Adrenal gland (tissue), 12 donors: ENCODE measurements around the gene FGFRL1. TPM values are rescaled to one million over a fixed set of nuclear protein-coding genes. Genes with fewer than 3 reads are reported as not detected.

ENCODE experiments used
- DNase-seq, 7 donors: peaks; one replicate each; pipeline ENCODE4 v3.0.0-alpha.2; 2019 to 2020
- H3K27ac ChIP-seq, 5 donors: fragments of 200-600 bp; sonication (generic) in 4 of 5; 1 replicate in 3 of 5; 2 replicates in 2 of 5; pipeline versions ENCODE4 v1.5.1 to v1.8.0; 2016 to 2020; ENCODE audit warnings: mild to moderate bottlenecking in 1 of 5
- H3K27me3 ChIP-seq: fragments of 200-600 bp; 2 replicates; pipeline ENCODE4 v1.8.0; 2021
- H3K36me3 ChIP-seq, 2 donors: fragments of 200-600 bp; replicated peaks in 1 of 2; 1 replicate in 1 of 2; 2 replicates in 1 of 2; pipeline versions ENCODE4 v1.5.1 to v1.8.0; 2018 to 2022
- H3K4me1 ChIP-seq, 2 donors: fragments of 200-600 bp; replicated peaks in 1 of 2; 1 replicate in 1 of 2; 2 replicates in 1 of 2; pipeline versions ENCODE4 v1.5.1 to v1.8.0; 2018 to 2021
- H3K4me3 ChIP-seq, 4 donors: fragments of 200-600 bp; sonication (generic) in 3 of 4; one replicate each; pipeline ENCODE4 v1.5.1; 2016 to 2018
- H3K9me3 ChIP-seq, 3 donors: fragments of 200-600 bp; sonication (generic) in 1 of 3; replicated peaks in 1 of 3; 1 replicate in 2 of 3; 2 replicates in 1 of 3; pipeline versions ENCODE4 v1.5.1 to v1.8.0; 2016 to 2021
- POLR2A ChIP-seq, 2 donors: fragments of 450-650 bp; IDR thresholded peaks; one replicate each; pipeline ENCODE4 v1.6.1; 2017; ENCODE audit warnings: antibody characterized with exemption in 2 of 2, mild to moderate bottlenecking in 2 of 2, moderate library complexity in 1 of 2
- WGBS, 4 donors: extraction: QIAGEN DNeasy Blood & Tissue Kit in 2 of 4; methylation state at CpG; one replicate each; pipeline versions ENCODE4 v1.1.5 to v1.1.7; 2013 to 2017; 5-methylcytosine and 5-hydroxymethylcytosine counted together
- intact Hi-C, 2 donors: fragments of 100-400 bp; cut with DNase I; formaldehyde crosslinking; loops; one replicate each; pipeline versions ENCODE4 v1.14.1 to v1.15.0; 2022 to 2023
- polyA plus RNA-seq, 3 donors: library from polyadenylated mRNA; stranded (reverse); fragments of 200-250 nt in 2 of 3; fragments of 350-450 nt in 1 of 3; fragmentation: Illumina TruSeq in 1 of 3; extraction: RNeasy Lipid Tissue Mini Kit (QIAGEN cat#74804) in 1 of 3; gene quantifications; one replicate each; pipeline ENCODE4 v1.2.3, GENCODE V29; 2013 to 2014
- total RNA-seq, 9 donors: library from RNA; depleted of rRNA in 4 of 9; stranded (reverse); fragments of >200 nt in 4 of 9; fragments of 120-200 nt in 1 of 9; fragmentation: NEBNext Ultra II Directional in 1 of 9; extraction: Animal tissue kit (Norgen Biotek cat#: 25700) in 1 of 9; gene quantifications; one replicate each; pipeline versions ENCODE4 v1.1.0 to v1.2.4, GENCODE V29; 2013 to 2023
- TF ChIP-seq, protein P1 (sequence below), 6 experiments: fragments of 450-650 bp in 4 of 6; fragments of 200-600 bp in 2 of 6; sonication (generic) in 1 of 6; IDR thresholded peaks; 1 replicate in 5 of 6; 2 replicates in 1 of 6; pipeline versions ENCODE4 v1.5.1 to v1.8.0; 2016 to 2021; ENCODE audit warnings: antibody characterized with exemption in 6 of 6, mild to moderate bottlenecking in 2 of 6, moderate library complexity in 1 of 6
- donor health status: healthy with polysubstance abuse.
- donor health status: Bipolar disorder and iron deficiency.
- donor health status: DM: yes; HTN: yes; CAD: no.
- donor health status: DM: no; HTN: no; CAD: no.
- donor health status: DM: no; HTN: no; CAD: no.
- donor health status: DM: yes; HTN: yes; CAD: no.

FGFRL1 gene
- total and polyA plus RNA-seq, 12 donors, result 24.4 to 274 (median 77.8) TPM

DNA sequence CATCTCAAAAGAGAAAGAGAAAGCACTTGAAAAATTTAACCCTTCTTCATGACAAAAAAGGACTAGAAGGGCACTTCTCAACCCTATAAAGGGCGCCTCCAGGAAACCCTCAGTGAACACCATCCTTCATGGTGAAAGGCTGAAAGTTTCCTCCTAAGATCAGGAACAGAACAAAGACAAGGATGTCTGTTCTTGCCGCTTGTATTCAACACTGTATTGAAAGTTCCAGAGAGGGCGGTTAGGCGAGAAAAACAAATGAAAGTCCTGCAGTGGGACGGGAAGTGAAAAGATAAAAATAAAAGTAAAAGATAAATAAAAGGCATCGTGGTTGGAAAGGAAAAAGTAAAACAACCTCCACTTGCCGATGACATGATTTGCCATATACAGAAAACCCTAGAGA, 51.0 kb downstream of the FGFRL1 start:
- intact Hi-C loops, result no loop called here
- H3K9me3 ChIP-seq, result no peaks in the 10 kb centered on the region
- H3K4me3 ChIP-seq, result no peak overlapping the region
- H3K4me1 ChIP-seq, result no peaks in the 10 kb centered on the region
- no peak for DNase-seq
- no peak overlapping the region for H3K27ac ChIP-seq
- 57 to 72% (median 66%) methylated on average over 7 of the region's 7 CpGs for WGBS, 4 donors
- H3K27me3 ChIP-seq, result peaks cover 5% of the 10 kb centered on the region
- no peaks in the 10 kb centered on the region for H3K36me3 ChIP-seq
- TF ChIP-seq POLR2A (IDR thresholded peaks at IDR 0.05), result no peak
- TF ChIP-seq, protein P1, sequence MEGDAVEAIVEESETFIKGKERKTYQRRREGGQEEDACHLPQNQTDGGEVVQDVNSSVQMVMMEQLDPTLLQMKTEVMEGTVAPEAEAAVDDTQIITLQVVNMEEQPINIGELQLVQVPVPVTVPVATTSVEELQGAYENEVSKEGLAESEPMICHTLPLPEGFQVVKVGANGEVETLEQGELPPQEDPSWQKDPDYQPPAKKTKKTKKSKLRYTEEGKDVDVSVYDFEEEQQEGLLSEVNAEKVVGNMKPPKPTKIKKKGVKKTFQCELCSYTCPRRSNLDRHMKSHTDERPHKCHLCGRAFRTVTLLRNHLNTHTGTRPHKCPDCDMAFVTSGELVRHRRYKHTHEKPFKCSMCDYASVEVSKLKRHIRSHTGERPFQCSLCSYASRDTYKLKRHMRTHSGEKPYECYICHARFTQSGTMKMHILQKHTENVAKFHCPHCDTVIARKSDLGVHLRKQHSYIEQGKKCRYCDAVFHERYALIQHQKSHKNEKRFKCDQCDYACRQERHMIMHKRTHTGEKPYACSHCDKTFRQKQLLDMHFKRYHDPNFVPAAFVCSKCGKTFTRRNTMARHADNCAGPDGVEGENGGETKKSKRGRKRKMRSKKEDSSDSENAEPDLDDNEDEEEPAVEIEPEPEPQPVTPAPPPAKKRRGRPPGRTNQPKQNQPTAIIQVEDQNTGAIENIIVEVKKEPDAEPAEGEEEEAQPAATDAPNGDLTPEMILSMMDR (IDR thresholded peaks at IDR 0.05), result no peak

DNA sequence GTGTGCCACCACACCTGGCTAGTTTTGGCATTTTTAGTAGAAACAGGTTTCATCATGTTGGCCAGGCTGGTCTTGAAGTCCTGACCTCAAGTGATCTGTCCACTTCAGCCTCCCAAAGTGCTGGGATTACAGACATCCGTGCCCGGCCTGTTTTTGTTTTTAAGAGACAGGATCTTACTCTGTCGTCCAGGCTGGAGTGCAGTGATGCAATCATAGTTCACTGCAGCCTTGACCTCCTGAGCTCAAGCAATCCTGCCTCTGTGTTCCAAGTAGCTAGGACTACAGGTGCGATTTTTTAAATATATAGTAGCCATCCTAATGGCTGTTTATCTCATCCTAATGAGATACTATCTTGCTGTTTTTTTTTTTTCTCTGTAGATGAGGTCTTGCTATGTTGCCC, 54.3 kb downstream of the FGFRL1 start:
- WGBS, 4 donors, result 11 to 40% (median 15%) methylated on average over 4 of the region's 4 CpGs
- H3K27ac ChIP-seq, result no peak overlapping the region
- no peaks in the 10 kb centered on the region for H3K4me1 ChIP-seq
- H3K36me3 ChIP-seq, result no peaks in the 10 kb centered on the region
- intact Hi-C loops, result no loop called here
- TF ChIP-seq POLR2A (IDR thresholded peaks at IDR 0.05), result no peak
- TF ChIP-seq, protein P1 (IDR thresholded peaks at IDR 0.05), result no peak
- H3K4me3 ChIP-seq, result no peak overlapping the region
- no peaks in the 10 kb centered on the region for H3K9me3 ChIP-seq
- H3K27me3 ChIP-seq, result no peaks in the 10 kb centered on the region
- peak in 5 of 7 donors; percentile 27 to 74 (median 60) for DNase-seq

DNA sequence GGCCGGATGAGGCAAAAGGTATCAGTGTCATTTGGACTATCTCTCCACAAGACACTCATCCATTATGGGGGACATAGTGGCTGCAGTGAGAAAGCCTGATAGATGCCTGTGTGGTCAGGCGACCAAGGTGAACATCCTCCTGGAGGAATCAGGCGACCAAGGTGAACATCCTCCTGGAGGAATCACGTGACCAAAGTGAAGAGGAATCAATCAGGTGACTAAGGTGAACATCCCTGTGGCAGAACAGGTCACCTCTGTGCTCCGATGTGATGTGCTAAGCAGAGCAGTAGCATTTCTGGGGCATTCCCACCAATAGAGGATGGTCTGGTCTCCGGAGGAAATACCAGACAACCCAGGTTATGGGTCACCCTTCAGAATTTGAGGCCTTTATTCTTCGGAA, 58.0 kb downstream of the FGFRL1 start:
- 87 to 89% (median 88%) methylated on average over 7 of the region's 7 CpGs for WGBS, 4 donors
- Histone ChIP-seq H3K27me3 (no peaks in the 10 kb centered on the region), H3K4me1 (no peaks in the 10 kb centered on the region), H3K4me3 (no peak overlapping the region), H3K36me3 (no peaks in the 10 kb centered on the region), H3K27ac (no peak overlapping the region), H3K9me3 (no peaks in the 10 kb centered on the region)
- DNase-seq, result no peak
- no peak for TF ChIP-seq POLR2A (IDR thresholded peaks at IDR 0.05)
- TF ChIP-seq, protein P1 (IDR thresholded peaks at IDR 0.05), result no peak
- intact Hi-C loops, result no loop called here

DNA sequence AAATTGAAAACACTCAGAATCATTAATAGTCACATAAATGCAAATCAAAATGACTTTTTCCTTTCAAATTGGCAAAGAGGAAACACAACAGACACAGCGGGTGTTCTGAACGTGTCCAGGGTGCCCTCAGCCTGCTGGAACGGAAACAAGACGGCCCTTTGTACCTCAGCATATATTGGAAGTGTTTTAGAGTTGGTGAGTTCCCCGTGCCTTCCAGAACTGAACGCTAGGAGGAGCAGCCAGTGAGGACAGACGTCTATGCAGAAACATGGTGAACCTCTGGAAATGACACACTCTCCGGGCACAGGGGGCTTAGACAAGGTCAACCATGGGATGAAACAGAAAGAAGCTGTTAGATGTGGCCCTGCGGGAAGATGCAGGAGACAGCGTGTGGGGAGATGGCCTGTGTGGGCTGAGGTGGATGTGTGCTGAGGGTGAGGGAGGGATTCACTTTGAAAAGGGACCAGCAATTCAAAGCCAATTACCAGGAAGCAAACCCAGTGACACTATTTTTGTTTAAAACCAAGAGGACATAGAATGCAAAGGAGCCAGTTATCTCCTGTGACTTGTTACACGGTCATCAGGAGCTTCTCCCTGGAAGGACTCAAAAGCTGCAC, 61.5 kb downstream of the FGFRL1 start:
- Histone ChIP-seq H3K4me3 (no peak overlapping the region), H3K27ac (no peak overlapping the region), H3K36me3 (no peaks in the 10 kb centered on the region), H3K4me1 (no peaks in the 10 kb centered on the region), H3K9me3 (no peaks in the 10 kb centered on the region), H3K27me3 (no peaks in the 10 kb centered on the region)
- peak in 6 of 7 donors; percentile 56 to 82 (median 73) for DNase-seq
- WGBS, 4 donors, result 21 to 26% (median 25%) methylated on average over 11 of the region's 11 CpGs
- intact Hi-C loops, result no loop called here
- TF ChIP-seq, protein P1 (IDR thresholded peaks at IDR 0.05), result peak; percentile 46 to 72 (median 60)
- TF ChIP-seq POLR2A (IDR thresholded peaks at IDR 0.05), result no peak
